LNCAP (cell line): ENCODE data around the gene CUL7.

Source experiments
- CTCF ChIP-seq: fragments of 450-650 bp; IDR thresholded peaks from 2 replicates; pipeline ENCODE4 v1.5.1; 2017; ENCODE audit warnings: mild to moderate bottlenecking

Gene CUL7

GRCh38 chr6:43060034-43060754, 6.5 kb upstream of the CUL7 start:
- TF ChIP-seq CTCF: no peak

GRCh38 chr6:43059168-43060033, 5.8 kb upstream of the CUL7 start, which contains the start of the genes KLC4 and MRPL2:
Gene KLC4, plus strand, starts transcription at chr6:43059631. Its CDS starts 1,705 bp downstream, at chr6:43061336.
Gene MRPL2, minus strand, starts transcription at chr6:43059434. Its CDS starts 53 bp downstream, at chr6:43059381.
- no peak for TF ChIP-seq CTCF

- TF ChIP-seq CTCF: no peak
Observed at GRCh38 chr6:43058531-43058930, 4.9 kb upstream of the CUL7 start.

GRCh38 chr6:43055966-43056365, 2.3 kb upstream of the CUL7 start:
- TF ChIP-seq CTCF: no peak

- TF ChIP-seq CTCF: no peak
Observed at GRCh38 chr6:43054206-43054943, 724 bp upstream of the CUL7 start.

GRCh38 chr6:43052842-43053544, 658 bp downstream of the CUL7 start:
- no peak for TF ChIP-seq CTCF
